ENCODE measurements around the gene DENND1B. TPM values are rescaled to one million over a fixed set of nuclear protein-coding genes. Genes with fewer than 3 reads are reported as not detected.
A peak's percentile ranks its signal among the peaks of the same experiment; 100 is the strongest.

DENND1B gene
- total and polyA plus RNA-seq, 4 donors: 1.7 to 13.7 (median 7.9) TPM

DNA sequence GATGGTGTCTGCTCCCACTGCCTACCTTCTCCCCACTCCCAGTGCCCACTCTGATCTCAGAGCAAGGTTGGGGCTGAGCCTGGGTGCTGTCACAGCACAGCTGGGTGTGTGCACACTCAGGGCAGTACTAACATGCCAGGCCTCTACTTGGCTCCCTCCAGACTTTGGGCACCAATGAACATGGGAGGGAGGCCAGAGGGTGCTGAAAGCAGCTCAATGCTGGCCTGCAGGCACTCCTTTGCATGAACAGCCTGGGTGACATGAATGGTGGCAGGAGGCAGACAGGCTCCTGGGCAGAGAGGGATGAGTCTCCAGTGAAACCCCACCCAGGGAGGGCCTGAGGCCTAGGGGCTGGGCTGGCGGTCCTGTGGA, 25.8 kb upstream of the DENND1B start:
- H3K9me3 ChIP-seq (ENCODE audit: control insufficient read depth in 4 of 4, low read length in 3 of 4): peaks cover 3 to 16% (median 7%) of the 10 kb centered on the region in 4 donors
- peak overlapping the region in 1 of 3 donors; percentile 0 for H3K4me3 ChIP-seq (ENCODE audit: low read depth in 1 of 3, low read length in 3 of 3)
- H3K9ac ChIP-seq (ENCODE audit: low read depth in 1 of 2, low read length in 2 of 2): no peak overlapping the region
- 89% methylated on average over 1 of the region's 1 CpG for WGBS
- TF ChIP-seq HNF4G (IDR thresholded peaks at IDR 0.05): no peak
- TF ChIP-seq RAD21 (IDR thresholded peaks at IDR 0.05): no peak
- TF ChIP-seq CTCF (IDR thresholded peaks at IDR 0.05; ENCODE audit: low read depth, low read length, missing input control): no peak
- no peak for TF ChIP-seq TAF1 (conservative IDR thresholded peaks at IDR 0.05)
- TF ChIP-seq EGR1 (IDR thresholded peaks at IDR 0.05; ENCODE audit: low read depth in 2 of 2): no peak
- TF ChIP-seq FOXA2 (IDR thresholded peaks at IDR 0.05): no peak
- no peak for TF ChIP-seq YY1 (IDR thresholded peaks at IDR 0.05)
- no peak for TF ChIP-seq NR2F2 (IDR thresholded peaks at IDR 0.05)
- TF ChIP-seq, protein P1, sequence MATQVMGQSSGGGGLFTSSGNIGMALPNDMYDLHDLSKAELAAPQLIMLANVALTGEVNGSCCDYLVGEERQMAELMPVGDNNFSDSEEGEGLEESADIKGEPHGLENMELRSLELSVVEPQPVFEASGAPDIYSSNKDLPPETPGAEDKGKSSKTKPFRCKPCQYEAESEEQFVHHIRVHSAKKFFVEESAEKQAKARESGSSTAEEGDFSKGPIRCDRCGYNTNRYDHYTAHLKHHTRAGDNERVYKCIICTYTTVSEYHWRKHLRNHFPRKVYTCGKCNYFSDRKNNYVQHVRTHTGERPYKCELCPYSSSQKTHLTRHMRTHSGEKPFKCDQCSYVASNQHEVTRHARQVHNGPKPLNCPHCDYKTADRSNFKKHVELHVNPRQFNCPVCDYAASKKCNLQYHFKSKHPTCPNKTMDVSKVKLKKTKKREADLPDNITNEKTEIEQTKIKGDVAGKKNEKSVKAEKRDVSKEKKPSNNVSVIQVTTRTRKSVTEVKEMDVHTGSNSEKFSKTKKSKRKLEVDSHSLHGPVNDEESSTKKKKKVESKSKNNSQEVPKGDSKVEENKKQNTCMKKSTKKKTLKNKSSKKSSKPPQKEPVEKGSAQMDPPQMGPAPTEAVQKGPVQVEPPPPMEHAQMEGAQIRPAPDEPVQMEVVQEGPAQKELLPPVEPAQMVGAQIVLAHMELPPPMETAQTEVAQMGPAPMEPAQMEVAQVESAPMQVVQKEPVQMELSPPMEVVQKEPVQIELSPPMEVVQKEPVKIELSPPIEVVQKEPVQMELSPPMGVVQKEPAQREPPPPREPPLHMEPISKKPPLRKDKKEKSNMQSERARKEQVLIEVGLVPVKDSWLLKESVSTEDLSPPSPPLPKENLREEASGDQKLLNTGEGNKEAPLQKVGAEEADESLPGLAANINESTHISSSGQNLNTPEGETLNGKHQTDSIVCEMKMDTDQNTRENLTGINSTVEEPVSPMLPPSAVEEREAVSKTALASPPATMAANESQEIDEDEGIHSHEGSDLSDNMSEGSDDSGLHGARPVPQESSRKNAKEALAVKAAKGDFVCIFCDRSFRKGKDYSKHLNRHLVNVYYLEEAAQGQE (IDR thresholded peaks at IDR 0.05): no peak
- no peak for TF ChIP-seq ATF3 (IDR thresholded peaks at IDR 0.05)
- TF ChIP-seq, protein P2, sequence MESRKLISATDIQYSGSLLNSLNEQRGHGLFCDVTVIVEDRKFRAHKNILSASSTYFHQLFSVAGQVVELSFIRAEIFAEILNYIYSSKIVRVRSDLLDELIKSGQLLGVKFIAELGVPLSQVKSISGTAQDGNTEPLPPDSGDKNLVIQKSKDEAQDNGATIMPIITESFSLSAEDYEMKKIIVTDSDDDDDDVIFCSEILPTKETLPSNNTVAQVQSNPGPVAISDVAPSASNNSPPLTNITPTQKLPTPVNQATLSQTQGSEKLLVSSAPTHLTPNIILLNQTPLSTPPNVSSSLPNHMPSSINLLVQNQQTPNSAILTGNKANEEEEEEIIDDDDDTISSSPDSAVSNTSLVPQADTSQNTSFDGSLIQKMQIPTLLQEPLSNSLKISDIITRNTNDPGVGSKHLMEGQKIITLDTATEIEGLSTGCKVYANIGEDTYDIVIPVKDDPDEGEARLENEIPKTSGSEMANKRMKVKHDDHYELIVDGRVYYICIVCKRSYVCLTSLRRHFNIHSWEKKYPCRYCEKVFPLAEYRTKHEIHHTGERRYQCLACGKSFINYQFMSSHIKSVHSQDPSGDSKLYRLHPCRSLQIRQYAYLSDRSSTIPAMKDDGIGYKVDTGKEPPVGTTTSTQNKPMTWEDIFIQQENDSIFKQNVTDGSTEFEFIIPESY (IDR thresholded peaks at IDR 0.05): no peak
- TF ChIP-seq RXRA (IDR thresholded peaks at IDR 0.05): no peak
- TF ChIP-seq HNF4A (conservative IDR thresholded peaks at IDR 0.05): no peak
- TF ChIP-seq FOXA1 (IDR thresholded peaks at IDR 0.05): no peak
- no peak for TF ChIP-seq MAX (IDR thresholded peaks at IDR 0.05)
- no peak for TF ChIP-seq JUND (IDR thresholded peaks at IDR 0.05)
- no peak for TF ChIP-seq GABPA (IDR thresholded peaks at IDR 0.05 in 1 of 2, conservative IDR thresholded peaks at IDR 0.05 in 1 of 2)
- no peak for TF ChIP-seq SP1 (IDR thresholded peaks at IDR 0.05)
- no peaks in the 10 kb centered on the region for H3K4me1 ChIP-seq (ENCODE audit: control insufficient read depth in 4 of 4, insufficient read depth in 4 of 4, low read length in 3 of 4)
- no peak for DNase-seq (ENCODE audit: low spot score)
- H3K36me3 ChIP-seq (ENCODE audit: control insufficient read depth in 4 of 4, insufficient read depth in 3 of 4, low read depth in 1 of 4, low read length in 3 of 4): no peaks in the 10 kb centered on the region
- H3K27me3 ChIP-seq (ENCODE audit: control insufficient read depth in 4 of 4, insufficient read depth in 4 of 4, low read length in 3 of 4): no peaks in the 10 kb centered on the region
- no peak overlapping the region for H3K27ac ChIP-seq (ENCODE audit: low read depth in 1 of 2, low read length in 2 of 2)

Measured in liver (tissue), 9 donors.